A204.1 (cell line): ENCODE results near the gene ITIH5.
A peak's percentile ranks its signal among the peaks of the same experiment; 100 is the strongest.
"Not testable (repeated sequence)": the region's sequence is repeated elsewhere in the genome, so short reads cannot be mapped to it uniquely, and the experiment has no call there.

ENCODE experiments used
- FAIRE-seq: peaks from 2 replicates; lab custom pipeline; 2012; peaks lifted over from hg19 to GRCh38; lab: Jason Lieb, UNC

Gene ITIH5

GRCh38 chr10:7687228-7687907, 20.6 kb upstream of the ITIH5 start:
- FAIRE-seq, result peak; percentile 46

GRCh38 chr10:7686351-7687171, 19.8 kb upstream of the ITIH5 start:
- FAIRE-seq, result no peak

- FAIRE-seq, result not testable (repeated sequence)
These were observed 13.3 kb upstream of the ITIH5 start for GRCh38 chr10:7680078-7680477.

- no peak for FAIRE-seq
These were observed 12.5 kb upstream of the ITIH5 start for GRCh38 chr10:7679256-7679655.

- FAIRE-seq, result no peak
These were observed 5.8 kb upstream of the ITIH5 start for GRCh38 chr10:7672341-7673134.

GRCh38 chr10:7670157-7670556, 3.4 kb upstream of the ITIH5 start:
- FAIRE-seq, result no peak

GRCh38 chr10:7667262-7668141, 736 bp upstream of the ITIH5 start:
- FAIRE-seq, result no peak

- FAIRE-seq, result no peak
These were observed 999 bp downstream of the ITIH5 start for GRCh38 chr10:7665767-7666166.

- no peak for FAIRE-seq
These were observed 2.1 kb downstream of the ITIH5 start for GRCh38 chr10:7664707-7665106.

GRCh38 chr10:7662522-7662921, 4.2 kb downstream of the ITIH5 start:
- FAIRE-seq, result no peak

GRCh38 chr10:7659560-7659959, 7.2 kb downstream of the ITIH5 start:
- FAIRE-seq, result no peak

- no peak for FAIRE-seq
These were observed 9.2 kb downstream of the ITIH5 start for GRCh38 chr10:7657552-7657951.

- not testable (repeated sequence) for FAIRE-seq
These were observed 9.7 kb downstream of the ITIH5 start for GRCh38 chr10:7657079-7657478.

GRCh38 chr10:7651853-7652470, 14.8 kb downstream of the ITIH5 start:
- FAIRE-seq, result no peak

GRCh38 chr10:7649673-7650300, 17.0 kb downstream of the ITIH5 start:
- no peak for FAIRE-seq

GRCh38 chr10:7647062-7647664, 19.6 kb downstream of the ITIH5 start:
- no peak for FAIRE-seq

GRCh38 chr10:7642491-7643011, 24.2 kb downstream of the ITIH5 start:
- no peak for FAIRE-seq

- FAIRE-seq, result no peak
These were observed 31.2 kb downstream of the ITIH5 start for GRCh38 chr10:7635408-7636125.

- no peak for FAIRE-seq
These were observed 32.4 kb downstream of the ITIH5 start for GRCh38 chr10:7634142-7634894.
